Neural cell (in vitro differentiated cells): ENCODE results near the gene NEBL. TPM values are rescaled to one million over a fixed set of nuclear protein-coding genes. Genes with fewer than 3 reads are reported as not detected.

ENCODE experiments used
- H2AFZ ChIP-seq: fragments of 200-600, 300-800 bp; sonication (generic), shearing (Covaris generic); 2 replicates; pipeline ENCODE4 v1.6.0; 2014; ENCODE audit warnings: low read depth, mild to moderate bottlenecking, antibody characterized with exemption, low read length, moderate library complexity
- H3F3A ChIP-seq: fragments of 200-600 bp; shearing (Covaris generic); 2 replicates; pipeline ENCODE4 v1.6.1; 2016; ENCODE audit warnings: mild to moderate bottlenecking, moderate library complexity, mixed read lengths, antibody characterized with exemption, low read length; ENCODE audit not compliant: insufficient read depth, poor library complexity, severe bottlenecking
- H3K27ac ChIP-seq: fragments of 200-600, 300-800 bp; sonication (generic), shearing (Covaris generic); 2 replicates; pipeline ENCODE4 v1.5.1; 2014; ENCODE audit warnings: mild to moderate bottlenecking, low read length, moderate library complexity
- H3K27me3 ChIP-seq: fragments of 300-800, 200-600 bp; sonication (generic), shearing (Covaris generic); 2 replicates; pipeline ENCODE4 v1.6.0; 2014; ENCODE audit warnings: mild to moderate bottlenecking, low read depth, low read length, moderate library complexity; ENCODE audit not compliant: insufficient read depth
- H3K36me3 ChIP-seq: fragments of 300-800, 200-600 bp; sonication (generic), shearing (Covaris generic); 2 replicates; pipeline ENCODE4 v1.5.1; 2014; ENCODE audit warnings: mild to moderate bottlenecking, antibody characterized with exemption, low read length, moderate library complexity; ENCODE audit not compliant: insufficient read depth
- H3K4me2 ChIP-seq: fragments of 300-800, 200-600 bp; sonication (generic), shearing (Covaris generic); 2 replicates; pipeline ENCODE4 v1.6.0; 2014; ENCODE audit warnings: mild to moderate bottlenecking, low read length
- H3K4me3 ChIP-seq: fragments of 300-800, 200-600 bp; sonication (generic), shearing (Covaris generic); 2 replicates; pipeline ENCODE4 v1.5.1; 2014; ENCODE audit warnings: mild to moderate bottlenecking, low read length, moderate library complexity
- H3K79me2 ChIP-seq: fragments of 200-600 bp; shearing (Covaris generic); replicated peaks from 2 replicates; pipeline ENCODE4 v1.6.0; 2014; ENCODE audit warnings: mild to moderate bottlenecking, low read length, moderate library complexity; ENCODE audit not compliant: insufficient read depth
- H3K9ac ChIP-seq: fragments of 300-800, 200-600 bp; sonication (generic), shearing (Covaris generic); 2 replicates; pipeline ENCODE4 v1.6.1; 2016; ENCODE audit warnings: mild to moderate bottlenecking, low read length, mixed read lengths
- H3K9me2 ChIP-seq: fragments of 200-600 bp; shearing (Covaris generic); 2 replicates; pipeline ENCODE4 v1.6.1; 2016; ENCODE audit warnings: mild to moderate bottlenecking, low read length, mixed read lengths; ENCODE audit not compliant: insufficient read depth
- H3K9me3 ChIP-seq: fragments of 200-600, 300-800 bp; sonication (generic), shearing (Covaris generic); 2 replicates; pipeline ENCODE4 v1.6.1; 2016; ENCODE audit warnings: mild to moderate bottlenecking, mixed run types, low read length, moderate library complexity, mixed read lengths
- H4K20me1 ChIP-seq: fragments of 200-600 bp; shearing (Covaris generic); 2 replicates; pipeline ENCODE4 v1.6.1; 2016; ENCODE audit warnings: mild to moderate bottlenecking, mixed run types; ENCODE audit not compliant: insufficient read depth
- EP300 ChIP-seq: fragments of 450-650 bp; conservative IDR thresholded peaks from 2 replicates; pipeline ENCODE4 v1.6.1; 2014; ENCODE audit warnings: antibody characterized with exemption, mild to moderate bottlenecking, moderate library complexity; ENCODE audit not compliant: poor library complexity, severe bottlenecking
- EZH2 ChIP-seq: fragments of 200-600, 300-800 bp; shearing (Covaris generic), sonication (generic); IDR thresholded peaks from 2 replicates; pipeline ENCODE4 v1.6.1; 2014; ENCODE audit warnings: antibody characterized with exemption, low read length, borderline replicate concordance, mild to moderate bottlenecking; ENCODE audit not compliant: insufficient read depth, poor library complexity, severe bottlenecking
- MXI1 ChIP-seq: fragments of 450-650 bp; conservative IDR thresholded peaks from 2 replicates; pipeline ENCODE4 v1.6.1; 2014; ENCODE audit warnings: antibody characterized with exemption, mild to moderate bottlenecking; ENCODE audit not compliant: poor library complexity, severe bottlenecking
- POLR2AphosphoS5 ChIP-seq: IDR thresholded peaks from 2 replicates; pipeline ENCODE4 v1.6.1; 2012
- RAD21 ChIP-seq: fragments of 450-650 bp; conservative IDR thresholded peaks from 2 replicates; pipeline ENCODE4 v1.6.1; 2014; ENCODE audit warnings: antibody characterized with exemption, mild to moderate bottlenecking, moderate library complexity
- SMC3 ChIP-seq: fragments of 450-650 bp; conservative IDR thresholded peaks from 2 replicates; pipeline ENCODE4 v1.6.1; 2014; ENCODE audit warnings: antibody characterized with exemption, mild to moderate bottlenecking, moderate library complexity; ENCODE audit not compliant: poor library complexity
- TAF1 ChIP-seq: IDR thresholded peaks from 2 replicates; pipeline ENCODE4 v1.6.1; 2012; ENCODE audit warnings: low read depth
- polyA plus RNA-seq: library from polyadenylated mRNA; depleted of rRNA; stranded (reverse); fragments of >200 nt; gene quantifications from 2 replicates; pipeline ENCODE4 v1.2.3, GENCODE V29; 2014
- TF ChIP-seq, protein P1 (sequence below): fragments of 450-650 bp; IDR thresholded peaks from 2 replicates; pipeline ENCODE4 v1.5.1; 2014; ENCODE audit warnings: antibody characterized with exemption, mild to moderate bottlenecking, moderate library complexity; ENCODE audit not compliant: poor library complexity, severe bottlenecking
- TF ChIP-seq, protein P2 (sequence below): IDR thresholded peaks from 2 replicates; pipeline ENCODE4 v1.6.1; 2012; ENCODE audit warnings: borderline replicate concordance

NEBL gene
- polyA plus RNA-seq, 1 donor from 2014 or later, result 16.3 TPM

DNA sequence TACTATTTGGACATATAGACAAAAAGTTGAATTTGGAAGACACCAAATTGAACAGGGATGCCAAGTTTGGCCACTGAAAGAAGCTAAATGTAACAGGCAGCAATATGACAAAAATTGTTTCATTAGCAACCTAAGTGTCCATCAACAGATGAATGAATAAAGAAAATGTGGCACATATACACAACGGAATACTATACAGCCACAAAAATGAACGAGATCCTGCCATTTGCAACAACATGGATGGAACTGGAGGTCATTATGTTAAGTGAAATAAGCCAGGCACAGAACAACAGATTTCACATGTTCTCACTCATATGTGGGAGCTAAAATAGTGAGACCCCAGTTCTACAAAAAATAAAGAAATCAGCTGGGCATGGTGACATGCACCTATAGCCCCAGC lies 43.8 kb downstream of the NEBL start:
- Histone ChIP-seq H3K27me3 (no peaks in the 10 kb centered on the region), H3K36me3 (no peaks in the 10 kb centered on the region)
- no peak for TF ChIP-seq SMC3
- no peak for TF ChIP-seq EZH2
- TF ChIP-seq MXI1, result no peak
- TF ChIP-seq RAD21, result no peak
- TF ChIP-seq, protein P1, sequence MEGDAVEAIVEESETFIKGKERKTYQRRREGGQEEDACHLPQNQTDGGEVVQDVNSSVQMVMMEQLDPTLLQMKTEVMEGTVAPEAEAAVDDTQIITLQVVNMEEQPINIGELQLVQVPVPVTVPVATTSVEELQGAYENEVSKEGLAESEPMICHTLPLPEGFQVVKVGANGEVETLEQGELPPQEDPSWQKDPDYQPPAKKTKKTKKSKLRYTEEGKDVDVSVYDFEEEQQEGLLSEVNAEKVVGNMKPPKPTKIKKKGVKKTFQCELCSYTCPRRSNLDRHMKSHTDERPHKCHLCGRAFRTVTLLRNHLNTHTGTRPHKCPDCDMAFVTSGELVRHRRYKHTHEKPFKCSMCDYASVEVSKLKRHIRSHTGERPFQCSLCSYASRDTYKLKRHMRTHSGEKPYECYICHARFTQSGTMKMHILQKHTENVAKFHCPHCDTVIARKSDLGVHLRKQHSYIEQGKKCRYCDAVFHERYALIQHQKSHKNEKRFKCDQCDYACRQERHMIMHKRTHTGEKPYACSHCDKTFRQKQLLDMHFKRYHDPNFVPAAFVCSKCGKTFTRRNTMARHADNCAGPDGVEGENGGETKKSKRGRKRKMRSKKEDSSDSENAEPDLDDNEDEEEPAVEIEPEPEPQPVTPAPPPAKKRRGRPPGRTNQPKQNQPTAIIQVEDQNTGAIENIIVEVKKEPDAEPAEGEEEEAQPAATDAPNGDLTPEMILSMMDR, result no peak
- TF ChIP-seq, protein P2, sequence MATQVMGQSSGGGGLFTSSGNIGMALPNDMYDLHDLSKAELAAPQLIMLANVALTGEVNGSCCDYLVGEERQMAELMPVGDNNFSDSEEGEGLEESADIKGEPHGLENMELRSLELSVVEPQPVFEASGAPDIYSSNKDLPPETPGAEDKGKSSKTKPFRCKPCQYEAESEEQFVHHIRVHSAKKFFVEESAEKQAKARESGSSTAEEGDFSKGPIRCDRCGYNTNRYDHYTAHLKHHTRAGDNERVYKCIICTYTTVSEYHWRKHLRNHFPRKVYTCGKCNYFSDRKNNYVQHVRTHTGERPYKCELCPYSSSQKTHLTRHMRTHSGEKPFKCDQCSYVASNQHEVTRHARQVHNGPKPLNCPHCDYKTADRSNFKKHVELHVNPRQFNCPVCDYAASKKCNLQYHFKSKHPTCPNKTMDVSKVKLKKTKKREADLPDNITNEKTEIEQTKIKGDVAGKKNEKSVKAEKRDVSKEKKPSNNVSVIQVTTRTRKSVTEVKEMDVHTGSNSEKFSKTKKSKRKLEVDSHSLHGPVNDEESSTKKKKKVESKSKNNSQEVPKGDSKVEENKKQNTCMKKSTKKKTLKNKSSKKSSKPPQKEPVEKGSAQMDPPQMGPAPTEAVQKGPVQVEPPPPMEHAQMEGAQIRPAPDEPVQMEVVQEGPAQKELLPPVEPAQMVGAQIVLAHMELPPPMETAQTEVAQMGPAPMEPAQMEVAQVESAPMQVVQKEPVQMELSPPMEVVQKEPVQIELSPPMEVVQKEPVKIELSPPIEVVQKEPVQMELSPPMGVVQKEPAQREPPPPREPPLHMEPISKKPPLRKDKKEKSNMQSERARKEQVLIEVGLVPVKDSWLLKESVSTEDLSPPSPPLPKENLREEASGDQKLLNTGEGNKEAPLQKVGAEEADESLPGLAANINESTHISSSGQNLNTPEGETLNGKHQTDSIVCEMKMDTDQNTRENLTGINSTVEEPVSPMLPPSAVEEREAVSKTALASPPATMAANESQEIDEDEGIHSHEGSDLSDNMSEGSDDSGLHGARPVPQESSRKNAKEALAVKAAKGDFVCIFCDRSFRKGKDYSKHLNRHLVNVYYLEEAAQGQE, result no peak
- no peak for TF ChIP-seq TAF1
- TF ChIP-seq POLR2AphosphoS5, result no peak
- no peak for TF ChIP-seq EP300

DNA sequence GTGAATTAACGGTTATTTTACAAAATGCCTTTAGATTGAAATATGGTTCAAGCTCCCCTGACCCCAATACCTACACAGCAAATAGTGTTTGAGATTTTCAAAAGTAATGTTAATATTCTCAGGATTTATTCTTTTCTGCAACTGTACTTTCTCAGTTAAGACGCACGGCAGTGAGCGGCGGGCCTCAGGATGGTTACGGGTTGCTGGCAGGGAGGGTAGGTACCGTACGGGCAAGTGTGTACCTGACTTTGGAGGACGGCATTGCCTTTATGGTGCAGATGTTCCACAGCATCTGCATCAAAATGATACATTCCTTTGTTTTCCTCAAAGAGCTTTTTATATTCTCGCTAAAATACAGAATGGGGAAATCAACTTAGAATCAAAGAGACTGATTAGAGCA lies 44.8 kb downstream of the NEBL start:
- Histone ChIP-seq H4K20me1 (no peaks in the 10 kb centered on the region), H3K4me3 (no peak overlapping the region), H3K9ac (no peak overlapping the region), H3K27ac (no peak overlapping the region), H2AFZ (no peak overlapping the region), H3K4me2 (no peak overlapping the region), H3K9me2 (no peaks in the 10 kb centered on the region), H3K9me3 (no peaks in the 10 kb centered on the region), H3K36me3 (no peaks in the 10 kb centered on the region), H3F3A (no peaks in the 10 kb centered on the region), H3K79me2 (no peaks in the 10 kb centered on the region), H3K27me3 (no peaks in the 10 kb centered on the region)
- TF ChIP-seq RAD21 (no peak), EZH2 (no peak), SMC3 (no peak), TAF1 (no peak)
- TF ChIP-seq, protein P2, result no peak
- TF ChIP-seq, protein P1, result no peak

More for the DNA sequence above, 43.8 kb downstream of the NEBL start:
- H2AFZ ChIP-seq, result no peak overlapping the region
- H3K9me2 ChIP-seq, result no peaks in the 10 kb centered on the region
- no peak overlapping the region for H3K9ac ChIP-seq
- no peak overlapping the region for H3K4me2 ChIP-seq
- no peaks in the 10 kb centered on the region for H3K9me3 ChIP-seq
- no peaks in the 10 kb centered on the region for H4K20me1 ChIP-seq
- H3F3A ChIP-seq, result no peaks in the 10 kb centered on the region
- no peaks in the 10 kb centered on the region for H3K79me2 ChIP-seq
- H3K4me3 ChIP-seq, result no peak overlapping the region
- no peak overlapping the region for H3K27ac ChIP-seq
